NCI-H2171 treated with DMSO at 0.1 percent for 48 hours (cell line): Measurements from ENCODE around the gene FAR1.
"Not testable (repeated sequence)": the region's sequence is repeated elsewhere in the genome, so short reads cannot be mapped to it uniquely, and the experiment has no call there.

Experiments
- DNase-seq: peaks from one replicate; lab custom pipeline; 2025; lab: John Stamatoyannopoulos, UW

The FAR1 gene

DNA sequence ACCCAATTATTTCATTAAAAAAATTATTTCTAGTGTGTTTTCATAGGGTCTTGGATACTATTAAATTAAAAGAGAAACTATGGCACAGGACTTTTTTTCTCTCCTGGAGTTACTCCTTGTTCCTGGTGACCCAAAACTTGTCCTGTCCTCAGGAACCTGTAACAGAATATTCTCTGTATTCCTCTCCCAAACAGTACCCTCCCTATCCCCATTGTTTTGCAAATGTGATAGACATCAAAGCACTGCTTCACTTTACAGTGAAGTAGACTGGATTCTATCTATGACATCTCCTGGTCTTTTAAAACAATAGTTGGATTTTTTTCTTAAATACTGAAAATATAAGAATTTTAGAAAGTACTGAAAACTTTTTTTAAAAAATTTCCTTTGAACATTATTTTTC, 37.2 kb downstream of the FAR1 start:
- no peak for DNase-seq

DNA sequence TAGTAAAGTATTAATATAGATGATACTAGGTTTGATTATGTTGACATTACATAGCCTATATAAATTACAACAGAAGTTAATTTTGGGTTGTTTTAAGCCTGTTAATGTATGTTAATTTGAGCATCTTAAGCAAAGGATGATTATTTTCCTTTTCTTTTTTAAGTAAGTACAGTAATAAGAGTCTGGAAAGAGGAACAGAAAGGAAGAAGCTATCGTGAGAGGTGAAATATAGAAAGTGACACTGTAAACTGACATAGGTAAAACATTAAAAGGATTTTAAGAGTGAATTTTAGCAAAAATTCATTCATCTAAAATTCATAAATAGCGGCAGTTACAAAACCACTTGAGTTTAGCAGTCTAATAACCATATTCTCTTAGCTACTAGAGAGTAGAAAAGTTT, 45.5 kb downstream of the FAR1 start:
- no peak for DNase-seq

DNA sequence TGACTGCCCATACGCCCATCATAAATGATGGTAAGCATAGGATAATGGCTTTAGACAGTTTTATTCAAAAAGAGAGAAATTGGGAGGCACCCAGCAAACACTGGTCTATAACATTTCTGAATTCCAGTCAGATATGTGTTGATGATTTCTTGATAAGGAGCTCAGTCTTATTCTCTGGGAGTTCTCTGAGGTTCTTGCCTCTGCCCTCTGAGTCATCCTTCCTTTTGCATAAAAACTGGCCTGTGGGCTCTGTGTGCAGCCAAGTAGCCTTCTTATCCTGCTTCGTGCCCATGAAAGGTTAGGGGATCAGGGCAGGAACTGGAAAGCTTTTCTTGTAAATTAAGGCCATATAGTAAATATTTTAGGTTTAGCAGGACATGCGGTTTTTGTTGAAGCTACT, 48.9 kb downstream of the FAR1 start:
- no peak for DNase-seq

DNA sequence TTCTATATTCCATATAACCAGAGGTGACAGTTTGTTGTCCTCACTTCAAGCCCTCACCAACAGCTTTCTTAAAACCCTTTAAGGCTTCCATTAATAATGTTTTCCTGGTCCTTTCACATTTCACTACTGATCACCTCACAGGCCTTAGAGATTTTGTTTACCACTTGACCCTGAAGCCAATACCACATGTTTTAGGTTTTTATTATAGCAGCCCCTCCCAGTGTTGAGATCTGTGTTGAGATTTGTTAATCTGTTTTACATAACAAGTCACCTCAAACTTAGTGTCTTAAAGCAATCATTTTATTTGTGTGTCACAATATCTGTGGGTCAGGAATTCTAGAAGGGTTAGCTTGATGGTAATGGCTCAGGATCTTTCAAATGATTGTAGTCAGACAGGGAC, 49.9 kb downstream of the FAR1 start:
- no peak for DNase-seq

DNA sequence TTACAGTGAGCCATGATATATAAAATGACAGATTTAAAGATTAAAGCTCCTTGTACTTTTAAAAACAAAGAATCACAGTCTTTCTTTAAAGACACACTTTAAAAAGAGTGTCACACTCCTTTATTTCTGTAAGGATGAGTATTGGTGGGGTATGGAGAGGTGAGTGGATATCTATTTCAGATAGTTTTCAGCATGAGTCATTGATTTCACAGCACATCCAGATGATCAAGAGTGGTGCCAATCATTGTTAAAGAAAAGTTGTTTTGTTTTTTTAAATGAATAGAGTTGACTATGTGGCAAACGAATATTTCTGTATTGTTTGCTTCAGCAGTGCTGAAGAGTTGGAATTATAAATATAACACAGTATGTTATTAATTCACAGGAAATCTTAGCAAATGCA, 52.5 kb downstream of the FAR1 start:
- no peak for DNase-seq

DNA sequence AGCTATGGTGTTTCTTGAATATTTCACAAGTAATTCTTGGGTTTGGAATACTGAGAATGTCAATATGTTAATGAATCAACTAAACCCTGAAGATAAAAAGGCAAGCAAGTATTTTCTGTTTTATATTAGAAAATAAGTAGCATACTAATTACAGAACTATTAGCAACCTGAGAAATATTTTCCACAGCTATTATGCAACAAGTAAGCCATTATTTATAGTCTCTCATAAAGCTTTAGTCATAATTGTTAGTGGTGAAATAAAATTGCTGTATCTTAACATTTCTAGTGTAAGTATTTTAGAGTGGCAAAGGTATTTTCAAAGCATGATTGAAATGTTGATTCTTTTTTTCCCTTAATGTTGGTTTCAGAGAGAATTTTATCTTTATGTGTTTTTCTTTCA, 53.3 kb downstream of the FAR1 start:
- DNase-seq = no peak

DNA sequence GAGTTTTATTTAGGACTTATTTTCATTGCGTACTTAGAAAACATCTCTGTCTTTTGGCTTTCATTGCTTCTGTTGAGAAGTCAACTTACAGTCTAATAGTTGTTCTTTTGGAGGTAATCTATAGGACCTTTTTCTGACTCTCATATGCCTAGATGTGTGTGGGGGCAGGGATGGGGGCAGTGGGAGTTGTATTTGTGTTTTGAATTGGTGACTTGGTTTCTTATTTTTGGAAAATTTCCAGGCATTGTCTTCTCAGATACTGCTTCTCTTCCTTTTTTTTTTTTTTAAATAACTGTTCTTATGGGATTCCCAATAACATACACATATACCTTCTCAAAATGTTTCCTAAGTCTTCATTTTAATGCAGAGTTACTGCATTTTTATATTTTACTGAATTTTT, 58.0 kb downstream of the FAR1 start:
- no peak for DNase-seq

DNA sequence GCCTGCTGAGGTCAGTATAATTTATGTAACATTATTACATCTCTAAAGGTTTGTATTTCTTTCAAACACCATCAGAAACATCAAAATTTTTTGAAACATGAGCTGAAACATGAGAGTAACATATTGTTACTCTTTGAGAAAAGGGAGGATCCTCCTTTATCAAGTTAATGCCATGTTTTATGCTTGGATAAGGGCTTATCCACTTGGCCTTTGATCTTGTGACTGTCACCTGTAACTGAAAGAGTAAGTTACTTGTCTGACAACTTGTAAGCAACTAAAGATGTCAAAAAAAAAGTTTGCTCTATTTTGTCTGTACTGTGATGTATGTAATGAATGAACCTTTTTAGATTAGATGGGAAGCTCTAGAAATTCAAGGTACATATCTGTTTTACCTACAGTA, 59.6 kb downstream of the FAR1 start:
- DNase-seq = no peak

DNA sequence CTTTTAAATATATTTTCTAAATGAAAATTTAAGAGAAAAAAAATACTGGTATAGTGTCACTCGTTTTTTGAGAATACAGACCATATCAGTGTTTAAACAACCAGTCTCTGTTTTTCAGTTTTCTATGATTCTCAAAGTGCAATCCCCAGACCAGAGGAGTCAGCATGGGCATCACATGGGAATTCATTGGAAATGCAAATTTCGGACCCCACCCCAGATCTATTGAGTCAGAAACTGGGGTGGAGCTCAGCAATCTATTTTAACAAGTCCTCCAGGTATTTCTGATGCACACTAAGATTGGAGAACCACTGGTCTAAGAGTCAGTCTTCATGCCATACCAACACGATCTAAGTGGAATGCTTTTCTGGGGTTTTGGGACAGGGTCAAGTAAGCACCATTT, 66.1 kb downstream of the FAR1 start:
- no peak for DNase-seq

DNA sequence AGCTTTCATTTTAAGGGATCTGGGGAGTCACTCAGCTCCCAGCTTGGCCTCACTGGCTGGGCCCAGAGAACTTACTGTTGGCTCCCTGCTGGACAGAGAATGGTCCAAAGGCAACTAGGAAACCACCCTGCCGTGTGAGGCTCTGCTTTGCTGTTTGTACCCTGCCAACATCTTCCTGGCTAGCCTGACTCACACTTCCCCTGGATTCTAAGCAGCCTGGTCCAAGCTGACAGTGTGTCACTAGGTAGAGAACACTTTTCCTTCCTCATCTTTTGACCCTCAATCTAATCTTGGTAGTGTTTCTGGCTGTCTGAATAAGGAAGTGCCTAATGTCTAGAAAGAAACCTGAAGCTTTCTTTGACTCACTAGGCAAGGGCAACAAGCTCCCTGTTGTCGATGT, 76.7 kb downstream of the FAR1 start:
- no peak for DNase-seq

DNA sequence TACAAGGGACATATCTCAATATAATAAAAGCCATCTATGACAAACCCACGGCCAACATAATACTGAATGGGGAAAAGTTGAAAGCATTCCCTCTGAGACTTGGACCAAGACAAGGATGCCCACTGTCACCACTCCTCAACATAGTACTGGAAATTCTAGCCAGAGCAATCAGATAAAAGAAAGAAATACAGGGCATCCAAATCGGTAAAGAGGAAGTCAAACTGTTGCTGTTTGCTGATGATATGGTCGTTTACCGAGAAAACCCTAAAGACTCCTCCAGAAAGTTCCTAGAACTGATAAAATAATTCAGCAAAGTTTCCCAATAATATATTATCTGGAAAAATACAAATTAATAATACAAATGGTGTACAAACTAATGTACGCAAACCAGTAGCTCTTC, 84.8 kb downstream of the FAR1 start:
- DNase-seq = not testable (repeated sequence)

DNA sequence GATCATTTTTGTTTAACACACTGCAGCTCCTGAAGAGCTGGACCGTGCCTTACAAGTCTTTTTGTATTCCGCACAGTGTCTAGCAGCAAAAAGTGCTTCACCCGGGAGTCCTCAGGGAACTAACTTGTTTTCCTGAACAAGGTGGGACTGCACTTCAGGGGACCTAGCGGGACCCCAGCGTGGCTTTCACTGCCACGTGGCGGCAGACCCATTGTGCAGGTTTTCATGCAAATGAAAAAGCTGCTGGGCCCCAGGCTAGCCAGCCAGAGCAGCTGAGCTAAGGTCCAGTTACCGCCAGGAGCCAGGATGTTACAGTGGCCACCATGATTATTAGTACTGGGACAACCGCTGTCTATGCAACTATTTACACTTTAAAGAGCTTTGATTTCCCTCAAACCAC, 90.6 kb downstream of the FAR1 start:
- DNase-seq = no peak

DNA sequence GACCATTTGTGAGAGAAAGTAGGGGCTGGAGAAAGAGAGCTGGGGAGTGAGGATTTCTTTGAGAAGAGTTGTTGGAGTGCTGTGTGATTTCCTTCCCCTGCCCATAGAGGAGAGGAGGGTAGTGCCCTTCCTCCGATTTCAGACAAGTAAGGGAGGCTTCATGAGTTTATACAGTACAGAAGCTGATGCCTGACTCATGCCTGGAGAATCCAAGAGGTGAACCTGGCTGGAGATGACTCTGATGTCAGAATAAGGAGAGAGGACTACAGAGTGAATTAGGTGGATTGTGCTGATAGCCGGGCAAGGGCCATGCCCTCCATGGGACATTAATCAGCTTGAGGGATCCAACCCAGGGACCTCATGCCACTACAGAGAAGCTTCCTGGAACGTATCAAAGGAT, 91.6 kb downstream of the FAR1 start:
- DNase-seq = no peak

DNA sequence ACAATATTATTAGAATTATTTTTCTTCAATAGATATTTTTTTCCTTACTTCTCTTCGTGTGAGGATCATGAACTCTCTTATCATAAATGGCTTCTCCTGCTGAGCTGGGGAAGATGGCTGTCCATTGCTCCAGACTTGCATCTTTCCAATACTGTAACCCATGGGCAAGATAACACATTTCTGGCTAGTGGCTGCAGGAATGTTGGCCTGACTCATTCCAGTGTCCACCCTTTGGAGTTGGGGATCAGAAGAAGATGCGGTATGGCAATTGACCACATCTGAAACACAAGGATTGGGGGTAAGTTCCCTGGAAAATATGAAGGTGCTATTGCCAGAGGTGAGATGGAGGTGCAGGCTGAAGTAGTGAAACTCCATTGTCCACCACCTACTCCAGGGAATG, 92.8 kb downstream of the FAR1 start:
- no peak for DNase-seq

DNA sequence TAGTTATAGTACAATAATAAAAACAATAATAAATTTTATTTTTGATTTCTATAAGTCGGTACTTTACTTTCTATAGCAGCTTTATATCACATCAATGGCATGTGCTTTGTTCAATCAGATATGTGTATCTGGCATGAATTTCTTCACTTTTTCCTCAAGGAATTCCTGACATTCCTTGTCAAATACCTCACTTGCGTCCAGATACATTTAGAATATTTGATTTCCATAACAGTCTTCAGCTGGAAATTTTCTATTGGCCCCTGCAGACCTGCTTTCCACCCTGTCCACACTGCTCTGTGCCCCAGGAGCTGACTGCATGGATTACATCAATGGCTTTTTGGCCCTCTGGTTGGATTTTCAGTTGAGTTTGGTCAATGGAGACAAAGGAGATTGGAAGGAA, 93.2 kb downstream of the FAR1 start:
- no peak for DNase-seq

DNA sequence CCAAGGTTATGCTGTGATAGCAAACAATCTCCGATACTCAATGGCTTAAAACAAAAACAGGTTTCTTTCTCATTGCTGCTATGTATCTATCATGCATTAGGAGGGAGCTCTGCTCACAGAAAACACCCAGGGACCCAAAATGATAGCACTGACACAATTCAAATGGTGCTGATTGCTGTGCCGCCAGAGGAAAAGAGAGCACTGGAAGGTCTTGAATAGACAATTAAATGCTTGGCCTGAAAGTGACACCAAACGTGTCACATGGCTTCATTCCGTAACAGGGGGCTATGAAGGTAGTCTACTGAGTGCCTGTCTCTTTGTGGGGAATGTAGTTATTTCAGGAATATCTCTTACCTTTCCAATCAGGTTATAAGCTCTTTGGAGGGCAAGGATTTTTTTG, 94.2 kb downstream of the FAR1 start:
- no peak for DNase-seq

DNA sequence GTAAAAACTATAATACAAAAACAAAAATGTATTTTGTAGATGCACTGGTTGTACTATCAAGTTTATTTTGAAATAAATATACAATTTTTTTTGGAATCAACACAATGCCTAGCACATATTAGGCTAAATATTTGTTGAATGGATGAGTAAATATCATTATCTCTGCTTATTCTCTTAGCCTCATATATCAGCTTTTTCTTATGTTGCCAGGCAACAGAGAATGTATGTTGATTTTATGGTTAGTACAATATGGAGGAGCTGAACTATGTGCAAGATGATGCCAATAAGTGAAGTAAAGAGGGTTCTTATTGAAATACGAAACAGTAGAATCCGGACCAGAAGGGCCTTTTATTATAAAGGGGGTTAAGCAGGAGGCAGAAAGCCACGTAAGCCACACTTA, 94.9 kb downstream of the FAR1 start:
- no peak for DNase-seq

DNA sequence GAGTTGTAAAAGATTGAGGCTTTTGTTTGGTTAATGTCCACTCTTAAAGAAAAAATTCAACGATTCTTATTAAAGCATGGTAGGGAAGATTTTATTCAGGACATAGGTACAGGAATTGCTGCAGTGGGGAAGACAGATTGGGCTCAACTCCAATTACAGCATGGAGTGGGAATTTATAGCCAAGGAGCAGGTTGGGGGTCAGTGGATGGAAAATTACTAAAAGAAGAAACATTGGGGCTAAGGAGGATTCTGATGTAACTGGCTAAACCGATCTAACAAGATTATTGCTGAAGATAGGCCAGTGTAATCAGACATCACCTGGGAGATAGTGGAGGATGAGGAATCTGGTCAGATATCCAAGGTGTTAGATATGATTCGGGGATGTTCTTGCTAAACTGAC, 97.4 kb downstream of the FAR1 start:
- no peak for DNase-seq

DNA sequence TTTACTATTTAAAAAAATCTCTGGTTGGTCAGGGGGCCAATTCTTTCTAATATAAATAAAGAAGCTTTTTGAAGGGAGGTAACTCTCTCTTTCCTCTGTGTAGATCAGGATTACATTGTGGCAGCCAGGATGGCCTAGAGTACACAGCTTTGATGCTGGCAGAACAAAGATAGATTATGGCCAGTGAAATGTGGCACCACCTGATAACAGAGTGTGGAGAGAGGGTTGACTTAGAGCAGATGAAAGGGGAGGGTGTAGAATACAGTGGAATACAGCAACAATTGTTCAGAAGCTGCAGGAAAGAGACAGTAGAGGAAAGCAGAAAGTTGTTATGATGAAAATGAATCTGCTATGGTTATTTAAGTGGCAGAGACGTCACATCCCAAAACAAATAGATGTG, 99.0 kb downstream of the FAR1 start:
- DNase-seq = no peak

DNA sequence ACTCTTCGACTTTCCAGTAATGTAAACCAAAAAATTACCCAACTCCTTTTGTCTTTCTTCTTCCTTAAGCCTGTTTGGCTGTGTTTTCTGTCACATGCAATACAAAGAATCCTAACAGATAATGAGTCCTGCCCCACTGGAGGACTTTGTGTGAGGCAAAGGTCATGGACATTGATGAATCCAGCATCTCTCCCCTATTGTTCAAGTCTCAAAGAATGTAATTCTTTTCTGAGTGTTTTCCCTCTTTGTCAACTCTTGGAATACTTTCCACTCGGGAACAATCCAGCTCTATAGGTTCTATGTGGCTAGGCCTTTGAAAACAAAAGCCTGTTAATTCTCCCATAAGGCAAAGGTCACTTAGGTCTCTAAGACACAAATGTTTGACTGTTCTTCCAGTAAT, 100.7 kb downstream of the FAR1 start:
- no peak for DNase-seq

DNA sequence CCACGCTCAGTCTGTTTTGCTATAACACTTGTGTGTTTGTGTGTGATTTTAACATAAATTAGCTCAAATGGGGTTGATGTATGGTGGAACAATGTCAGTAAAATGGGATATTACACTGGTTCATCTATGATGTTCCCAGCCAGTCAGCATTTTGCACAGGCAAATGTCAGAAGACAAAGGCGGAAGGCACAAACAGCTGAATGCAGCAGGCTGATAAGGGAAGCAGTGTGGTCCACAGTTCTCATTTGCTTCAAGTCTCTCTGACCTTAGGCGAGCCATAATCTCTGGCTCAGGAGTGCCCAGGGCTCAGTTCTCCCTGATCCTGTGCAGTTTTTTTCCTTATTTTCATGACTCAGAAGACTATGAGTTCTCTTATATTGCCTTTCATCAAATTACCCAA, 102.7 kb downstream of the FAR1 start:
- DNase-seq = no peak

DNA sequence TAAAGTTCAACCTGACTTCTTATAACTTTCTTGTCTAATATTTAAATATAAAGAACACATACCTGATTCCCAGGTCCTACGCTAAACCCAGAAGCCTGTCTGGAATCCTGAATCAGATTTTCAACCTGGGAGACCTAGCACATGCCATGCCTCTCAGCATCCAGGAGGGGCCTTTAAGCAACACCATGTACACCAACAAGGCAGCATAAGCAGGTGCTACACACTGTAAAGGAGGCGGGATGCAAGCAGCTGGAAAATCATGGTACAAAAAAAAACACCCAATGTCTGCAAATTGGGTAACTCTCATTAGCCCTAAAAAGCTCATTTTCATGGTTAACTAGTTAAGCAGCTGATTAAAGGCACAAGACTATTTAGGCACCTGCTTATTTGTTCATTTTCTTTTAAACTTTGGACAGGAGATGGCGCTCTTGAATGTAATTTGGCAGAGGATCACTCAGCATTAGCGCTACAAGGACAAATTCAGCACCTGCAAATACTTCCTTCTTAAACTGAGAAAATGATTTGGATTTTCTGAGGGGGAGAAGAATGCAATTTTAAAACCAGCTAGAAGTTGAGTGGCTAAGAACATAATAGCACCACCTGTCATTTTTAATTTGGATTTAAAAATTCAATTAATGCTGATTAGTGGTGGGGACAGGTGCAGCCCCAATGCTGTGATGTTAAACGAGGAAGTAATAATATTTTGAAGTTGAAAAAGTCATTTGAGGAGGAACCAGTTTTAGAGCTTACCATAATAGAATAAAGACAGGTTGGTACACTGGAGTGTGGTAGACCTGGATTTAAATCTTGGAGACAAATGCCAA, 104.0 kb downstream of the FAR1 start:
- DNase-seq = peak; percentile 71

DNA sequence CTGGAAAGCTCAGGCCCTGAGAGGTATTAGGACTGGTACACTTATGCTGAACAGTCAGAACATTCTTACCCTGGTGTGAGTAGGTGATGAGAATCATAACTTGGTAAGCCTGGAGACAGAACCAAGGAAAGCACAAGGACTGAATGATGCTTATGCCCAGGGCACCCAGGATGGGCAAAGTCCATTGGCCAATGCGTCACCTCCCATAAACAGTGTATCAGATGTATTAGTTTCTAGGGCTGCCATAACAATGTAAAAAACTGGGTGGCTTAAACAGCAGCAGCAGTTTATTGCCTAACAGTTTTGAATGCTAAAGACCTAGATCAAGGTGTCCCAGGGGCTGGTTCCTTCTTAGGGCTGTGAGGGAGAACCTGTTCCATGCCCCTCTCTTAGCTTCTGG, 107.0 kb downstream of the FAR1 start:
- no peak for DNase-seq

DNA sequence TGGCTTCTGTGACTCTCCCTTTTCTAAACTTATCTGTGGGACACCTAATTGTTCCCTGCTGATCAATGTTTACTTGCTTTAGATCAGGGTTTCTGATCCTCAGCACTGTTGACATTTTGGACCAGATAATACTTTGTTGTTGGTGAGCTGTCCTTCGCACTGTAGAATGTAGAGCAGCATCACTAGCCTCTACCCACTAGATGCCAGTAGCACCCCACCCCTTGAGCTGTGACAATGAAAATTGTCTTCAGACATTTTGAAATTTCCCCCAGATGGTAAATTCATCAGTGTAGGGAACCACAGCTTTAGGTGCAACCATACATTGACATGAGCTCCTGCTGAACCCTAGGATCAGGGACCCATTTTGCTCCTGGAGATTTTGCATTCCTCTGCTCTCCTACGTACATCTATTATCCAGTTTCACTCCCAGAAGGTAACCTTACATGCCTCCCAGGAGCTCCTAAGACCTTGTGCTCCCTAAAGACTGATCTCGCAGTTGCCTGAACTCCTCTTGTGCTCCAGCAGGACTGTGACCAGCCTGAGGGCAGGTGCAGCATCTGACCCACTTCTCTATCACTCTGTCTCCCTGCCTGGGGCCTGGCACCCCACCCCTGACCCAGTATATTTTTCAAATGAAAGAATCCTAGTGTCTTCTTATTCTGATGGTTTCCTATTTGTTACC, 107.8 kb downstream of the FAR1 start:
- DNase-seq = peak; percentile 27
